GM13976 (cell line): ENCODE measurements around the gene TERB1.

Experiments used
- DNase-seq: peaks from one replicate; pipeline ENCODE4 v3.0.0; 2012; ENCODE audit warnings: low spot score
- in situ Hi-C: fragments of 300-500 bp; cut with MboI; formaldehyde crosslinking; loops from one replicate; pipeline ENCODE4 v1.12.0; 2022; ENCODE audit warnings: low sequenced_read_pairs, mixed read lengths, inconsistent platforms; ENCODE audit not compliant: unreplicated experiment
- TF ChIP-seq, protein P1 (sequence below): IDR thresholded peaks from 2 replicates; pipeline ENCODE4 v1.5.1; 2012; ENCODE audit warnings: borderline replicate concordance, mild to moderate bottlenecking; ENCODE audit not compliant: insufficient read depth; ENCODE audit errors: extremely low read depth, missing control alignments, control extremely low read depth

TERB1 gene

DNA sequence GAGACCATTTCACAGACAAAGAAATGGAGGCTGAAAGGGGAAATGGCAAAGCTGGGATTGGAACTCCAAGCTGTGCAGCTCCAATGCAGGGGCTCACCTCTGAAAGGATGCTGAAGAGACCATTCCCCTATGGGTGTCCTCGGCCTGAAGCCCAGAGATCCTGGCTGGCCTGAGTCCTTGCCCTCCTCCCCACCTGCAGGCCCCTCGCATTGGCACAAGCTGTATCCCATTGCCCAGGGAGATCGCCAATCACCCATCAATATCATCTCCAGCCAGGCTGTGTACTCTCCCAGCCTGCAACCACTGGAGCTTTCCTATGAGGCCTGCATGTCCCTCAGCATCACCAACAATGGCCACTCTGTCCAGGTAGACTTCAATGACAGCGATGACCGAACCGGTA lies 45.4 kb upstream of the TERB1 start:
- in situ Hi-C loops, result no loop called here
- DNase-seq, result no peak
- TF ChIP-seq, protein P1, sequence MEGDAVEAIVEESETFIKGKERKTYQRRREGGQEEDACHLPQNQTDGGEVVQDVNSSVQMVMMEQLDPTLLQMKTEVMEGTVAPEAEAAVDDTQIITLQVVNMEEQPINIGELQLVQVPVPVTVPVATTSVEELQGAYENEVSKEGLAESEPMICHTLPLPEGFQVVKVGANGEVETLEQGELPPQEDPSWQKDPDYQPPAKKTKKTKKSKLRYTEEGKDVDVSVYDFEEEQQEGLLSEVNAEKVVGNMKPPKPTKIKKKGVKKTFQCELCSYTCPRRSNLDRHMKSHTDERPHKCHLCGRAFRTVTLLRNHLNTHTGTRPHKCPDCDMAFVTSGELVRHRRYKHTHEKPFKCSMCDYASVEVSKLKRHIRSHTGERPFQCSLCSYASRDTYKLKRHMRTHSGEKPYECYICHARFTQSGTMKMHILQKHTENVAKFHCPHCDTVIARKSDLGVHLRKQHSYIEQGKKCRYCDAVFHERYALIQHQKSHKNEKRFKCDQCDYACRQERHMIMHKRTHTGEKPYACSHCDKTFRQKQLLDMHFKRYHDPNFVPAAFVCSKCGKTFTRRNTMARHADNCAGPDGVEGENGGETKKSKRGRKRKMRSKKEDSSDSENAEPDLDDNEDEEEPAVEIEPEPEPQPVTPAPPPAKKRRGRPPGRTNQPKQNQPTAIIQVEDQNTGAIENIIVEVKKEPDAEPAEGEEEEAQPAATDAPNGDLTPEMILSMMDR, result no peak

DNA sequence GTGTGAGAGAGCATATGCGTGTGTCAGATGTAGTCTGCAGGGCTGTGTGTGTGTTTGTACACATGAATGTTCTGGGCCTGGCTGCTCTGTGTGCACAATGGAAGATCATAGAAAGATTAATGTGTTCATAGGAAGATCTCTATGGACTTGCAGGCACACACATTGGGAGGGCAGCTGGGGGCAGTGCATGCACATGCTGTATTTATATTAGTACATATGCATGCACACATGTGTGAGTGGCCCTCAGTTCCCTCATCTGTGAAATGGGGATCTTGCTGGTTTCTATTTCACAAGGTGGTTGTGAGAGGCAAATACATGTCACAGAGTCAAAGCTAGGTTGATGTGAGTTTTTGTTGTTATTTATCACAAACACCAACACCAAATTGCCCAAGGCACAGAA lies 44.9 kb upstream of the TERB1 start:
- no peak for DNase-seq
- TF ChIP-seq, protein P1, result no peak
- in situ Hi-C loops, result no loop called here

DNA sequence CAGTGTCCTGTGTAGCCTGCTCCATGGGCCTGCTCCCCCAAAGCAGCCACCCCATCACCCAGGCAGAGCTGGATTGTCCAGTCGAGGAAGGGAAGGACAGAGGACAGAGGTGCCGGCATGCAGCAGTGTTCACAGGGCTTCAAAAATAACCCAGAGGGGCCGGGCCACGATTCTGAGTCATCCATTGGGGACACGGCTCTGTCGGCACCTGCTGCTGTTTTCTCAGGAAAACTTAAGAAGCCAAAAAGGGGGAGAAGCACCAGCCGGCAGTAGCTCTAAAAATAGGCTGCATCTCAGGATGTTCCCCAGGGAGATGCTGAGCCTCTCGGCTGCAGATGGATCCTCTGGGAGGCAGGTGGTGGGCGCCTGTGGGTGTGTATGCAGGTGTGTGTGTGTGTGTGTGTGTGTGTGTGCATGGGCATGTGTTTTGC lies 44.4 kb upstream of the TERB1 start:
- in situ Hi-C loops, result no loop called here
- TF ChIP-seq, protein P1, result no peak
- DNase-seq, result no peak

DNA sequence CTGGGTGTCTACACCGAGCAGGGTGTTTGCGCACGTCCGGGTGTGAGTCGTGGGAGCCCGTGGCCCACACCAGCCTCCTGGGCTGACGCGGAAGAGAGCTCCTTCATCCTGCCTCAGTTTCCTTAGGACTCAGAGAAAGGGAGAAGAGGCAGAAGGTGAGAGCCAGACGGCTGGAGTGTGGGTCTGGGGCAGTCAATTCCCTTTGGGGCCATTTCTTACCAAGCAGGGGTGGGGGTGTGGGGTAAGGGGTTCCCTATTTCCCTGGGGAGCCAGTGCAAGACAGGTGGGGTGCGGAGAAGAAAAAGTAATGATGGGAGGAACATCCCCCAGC lies 43.7 kb upstream of the TERB1 start:
- in situ Hi-C loops, result no loop called here
- no peak for DNase-seq
- TF ChIP-seq, protein P1, result no peak

- TF ChIP-seq, protein P1, result no peak
- in situ Hi-C loops, result no loop called here
- DNase-seq, result no peak
These were observed 43.1 kb upstream of the TERB1 start, which contains the start of gene CA7 for GRCh38 chr16:66844342-66845079. Gene CA7 (plus strand): TSS chr16:66844414. CDS start chr16:66844488, 74 bp downstream.

DNA sequence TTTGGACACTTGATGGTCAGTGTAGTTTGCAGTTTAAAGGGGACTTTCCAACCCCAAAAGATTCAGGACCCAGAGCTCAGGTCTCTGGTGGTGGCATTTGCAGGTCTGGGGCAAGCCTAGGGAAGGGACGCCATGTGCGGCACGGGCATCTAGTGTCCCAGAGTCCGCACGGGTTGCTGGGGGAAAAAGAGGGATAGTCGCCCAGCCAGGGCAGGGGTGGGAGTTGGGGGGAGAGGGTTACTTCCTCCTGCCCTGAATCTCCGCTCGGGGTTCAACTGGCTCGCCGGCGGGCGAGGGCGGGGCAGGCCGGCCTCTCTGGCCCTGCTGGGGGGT lies 42.6 kb upstream of the TERB1 start:
- no peak for DNase-seq
- in situ Hi-C loops, result no loop called here
- TF ChIP-seq, protein P1, result no peak
